WTC11 (cell line): ENCODE results near the gene FBXO28. TPM values are rescaled to one million over a fixed set of nuclear protein-coding genes. Genes with fewer than 3 reads are reported as not detected.

Experiments
- ATAC-seq: fragments of 200-7000 bp; cut with Tn5 transposase; 2 replicates; pipeline ENCODE4 v1.10.0; 2021; ENCODE audit warnings: mild to moderate bottlenecking, moderate library complexity
- CTCF ChIA-PET: fragments of 300-600 bp; sonication (Branson Sonifier 250); formaldehyde crosslinking; loops from one replicate; lab custom pipeline; 2021; ENCODE audit warnings: antibody characterized with exemption; lab: Charles Lee
- POLR2A ChIA-PET: fragments of 350-600 bp; sonication (Branson Sonifier 250); formaldehyde crosslinking; loops from one replicate; lab custom pipeline; 2021; ENCODE audit warnings: antibody characterized with exemption; lab: Charles Lee
- DNase-seq: peaks from one replicate; pipeline ENCODE4 v3.0.0; 2021; ENCODE audit warnings: low spot score
- H3K27ac Mint-ChIP-seq: 2 replicates; pipeline ENCODE4 v1.8.0; 2021; ENCODE audit warnings: mixed read lengths
- H3K27me3 Mint-ChIP-seq: 2 replicates; pipeline ENCODE4 v1.8.0; 2021; ENCODE audit warnings: low read depth, mild to moderate bottlenecking, moderate library complexity, mixed read lengths
- H3K36me3 Mint-ChIP-seq: 2 replicates; pipeline ENCODE4 v1.8.0; 2021; ENCODE audit warnings: mixed read lengths
- H3K4me1 Mint-ChIP-seq: 2 replicates; pipeline ENCODE4 v1.8.0; 2022; ENCODE audit warnings: mixed read lengths
- H3K4me3 Mint-ChIP-seq: 2 replicates; pipeline ENCODE4 v1.8.0; 2021; ENCODE audit warnings: mild to moderate bottlenecking, moderate library complexity, mixed read lengths
- H3K9me3 Mint-ChIP-seq: 2 replicates; pipeline ENCODE4 v1.8.0; 2021; ENCODE audit warnings: mixed read lengths
- CREM ChIP-seq: sonication (generic); formaldehyde crosslinking; IDR thresholded peaks from 2 replicates; pipeline ENCODE4 v1.8.1; 2022; ENCODE audit warnings: mild to moderate bottlenecking, missing genetic modification reagents, moderate library complexity
- ELF4 ChIP-seq: sonication (generic); formaldehyde crosslinking; IDR thresholded peaks from 2 replicates; pipeline ENCODE4 v1.8.1; 2022; ENCODE audit warnings: low read depth, mild to moderate bottlenecking, moderate library complexity, missing genetic modification reagents
- GTF2I ChIP-seq: fragments of 250-450 bp; sonication (Bioruptor Pico); conservative IDR thresholded peaks from 2 replicates; pipeline ENCODE4 v1.4.0; 2021; ENCODE audit warnings: mild to moderate bottlenecking
- IRF2 ChIP-seq: sonication (generic); formaldehyde crosslinking; IDR thresholded peaks from 2 replicates; pipeline ENCODE4 v1.8.0; 2022; ENCODE audit warnings: low read depth, missing genetic modification reagents, borderline replicate concordance
- USF1 ChIP-seq: sonication (generic); formaldehyde crosslinking; IDR thresholded peaks from 2 replicates; pipeline ENCODE4 v1.8.0; 2022; ENCODE audit warnings: mild to moderate bottlenecking, missing genetic modification reagents
- ZBTB21 ChIP-seq: sonication (generic); formaldehyde crosslinking; IDR thresholded peaks from 2 replicates; pipeline ENCODE4 v1.8.1; 2023; ENCODE audit warnings: mild to moderate bottlenecking, missing genetic modification reagents, borderline replicate concordance
- ZNF219 ChIP-seq: sonication (generic); formaldehyde crosslinking; IDR thresholded peaks from 2 replicates; pipeline ENCODE4 v1.8.0; 2023; ENCODE audit warnings: missing genetic modification reagents, mild to moderate bottlenecking, borderline replicate concordance
- ZNF423 ChIP-seq: fragments of 250-450 bp; sonication (Bioruptor Pico); IDR thresholded peaks from 2 replicates; pipeline ENCODE4 v2.1.2; 2022; ENCODE audit warnings: mild to moderate bottlenecking, moderate library complexity
- ZNF512 ChIP-seq: sonication (generic); formaldehyde crosslinking; IDR thresholded peaks from 2 replicates; pipeline ENCODE4 v1.8.1; 2022; ENCODE audit warnings: missing genetic modification reagents, borderline replicate concordance
- ZNF532 ChIP-seq: fragments of 250-450 bp; sonication (Bioruptor Pico); IDR thresholded peaks from 2 replicates; pipeline ENCODE4 v1.9.0; 2021; ENCODE audit warnings: mild to moderate bottlenecking, borderline replicate concordance
- total RNA-seq: library from RNA; stranded (reverse); gene quantifications from 3 replicates; pipeline ENCODE4 v1.2.3, GENCODE V29; 2021
- TF ChIP-seq, protein P1 (sequence below): sonication (generic); formaldehyde crosslinking; IDR thresholded peaks from 2 replicates; pipeline ENCODE4 v1.8.1; 2022; ENCODE audit warnings: low read depth, mild to moderate bottlenecking, moderate library complexity, missing genetic modification reagents, borderline replicate concordance

The FBXO28 gene
- total RNA-seq, 1 experiment from 2014 or later = 36.8 TPM

DNA sequence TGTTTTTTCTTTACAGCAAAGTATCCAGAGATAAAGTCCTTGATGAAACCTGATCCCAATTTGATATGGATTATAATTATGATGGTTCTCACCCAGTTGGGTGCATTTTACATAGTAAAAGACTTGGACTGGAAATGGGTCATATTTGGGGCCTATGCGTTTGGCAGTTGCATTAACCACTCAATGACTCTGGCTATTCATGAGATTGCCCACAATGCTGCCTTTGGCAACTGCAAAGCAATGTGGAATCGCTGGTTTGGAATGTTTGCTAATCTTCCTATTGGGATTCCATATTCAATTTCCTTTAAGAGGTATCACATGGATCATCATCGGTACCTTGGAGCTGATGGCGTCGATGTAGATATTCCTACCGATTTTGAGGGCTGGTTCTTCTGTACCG lies 75.7 kb downstream of the FBXO28 start (continued):
- TF ChIP-seq ZBTB21 (CRISPR knock-in tag) (no peak), ZNF219 (no peak), ELF4 (CRISPR knock-in tag) (no peak), IRF2 (no peak), ZNF512 (CRISPR knock-in tag) (no peak), CREM (CRISPR knock-in tag) (no peak)
- TF ChIP-seq, protein P1, sequence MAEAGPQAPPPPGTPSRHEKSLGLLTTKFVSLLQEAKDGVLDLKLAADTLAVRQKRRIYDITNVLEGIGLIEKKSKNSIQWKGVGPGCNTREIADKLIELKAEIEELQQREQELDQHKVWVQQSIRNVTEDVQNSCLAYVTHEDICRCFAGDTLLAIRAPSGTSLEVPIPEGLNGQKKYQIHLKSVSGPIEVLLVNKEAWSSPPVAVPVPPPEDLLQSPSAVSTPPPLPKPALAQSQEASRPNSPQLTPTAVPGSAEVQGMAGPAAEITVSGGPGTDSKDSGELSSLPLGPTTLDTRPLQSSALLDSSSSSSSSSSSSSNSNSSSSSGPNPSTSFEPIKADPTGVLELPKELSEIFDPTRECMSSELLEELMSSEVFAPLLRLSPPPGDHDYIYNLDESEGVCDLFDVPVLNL = no peak
- TF ChIP-seq, all 79 proteins: peak for 0

DNA sequence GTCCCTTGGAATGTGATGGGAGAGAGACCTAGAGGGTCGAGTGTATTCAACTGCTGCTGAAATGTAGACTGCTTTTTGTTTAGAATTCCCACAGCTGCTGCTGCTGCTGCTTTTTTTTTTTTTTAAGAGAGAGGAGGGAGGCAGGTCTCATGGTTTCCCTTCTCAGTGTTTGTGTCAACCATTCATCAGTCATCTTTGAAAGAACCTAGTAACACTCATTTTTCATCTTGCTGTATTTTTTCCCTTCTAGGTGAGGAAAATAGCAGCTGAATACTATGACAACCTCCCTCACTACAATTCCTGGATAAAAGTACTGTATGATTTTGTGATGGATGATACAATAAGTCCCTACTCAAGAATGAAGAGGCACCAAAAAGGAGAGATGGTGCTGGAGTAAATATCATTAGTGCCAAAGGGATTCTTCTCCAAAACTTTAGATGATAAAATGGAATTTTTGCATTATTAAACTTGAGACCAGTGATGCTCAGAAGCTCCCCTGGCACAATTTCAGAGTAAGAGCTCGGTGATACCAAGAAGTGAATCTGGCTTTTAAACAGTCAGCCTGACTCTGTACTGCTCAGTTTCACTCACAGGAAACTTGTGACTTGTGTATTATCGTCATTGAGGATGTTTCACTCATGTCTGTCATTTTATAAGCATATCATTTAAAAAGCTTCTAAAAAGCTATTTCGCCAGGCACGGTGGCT lies 78.3 kb downstream of the FBXO28 start:
- H3K36me3 Mint-ChIP-seq = peaks cover 33% of the 10 kb centered on the region
- H3K4me1 Mint-ChIP-seq = peaks cover 9% of the 10 kb centered on the region
- H3K4me3 Mint-ChIP-seq = no peak overlapping the region
- ATAC-seq (no peak), DNase-seq (no peak)
- H3K27me3 Mint-ChIP-seq = no peaks in the 10 kb centered on the region
- TF ChIP-seq ZNF532 (CRISPR knock-in tag) (no peak), USF1 (CRISPR knock-in tag) (no peak), ZNF219 (no peak), IRF2 (no peak)
- POLR2A ChIA-PET = interaction anchor here (1.3 kb wide), 1 partner anchor 27 kb away, joined by 6 read pairs; no protein-coding TSS in a partner anchor
- peaks cover 12% of the 10 kb centered on the region for H3K9me3 Mint-ChIP-seq
- CTCF ChIA-PET = no interaction called here
- no peak overlapping the region for H3K27ac Mint-ChIP-seq

DNA sequence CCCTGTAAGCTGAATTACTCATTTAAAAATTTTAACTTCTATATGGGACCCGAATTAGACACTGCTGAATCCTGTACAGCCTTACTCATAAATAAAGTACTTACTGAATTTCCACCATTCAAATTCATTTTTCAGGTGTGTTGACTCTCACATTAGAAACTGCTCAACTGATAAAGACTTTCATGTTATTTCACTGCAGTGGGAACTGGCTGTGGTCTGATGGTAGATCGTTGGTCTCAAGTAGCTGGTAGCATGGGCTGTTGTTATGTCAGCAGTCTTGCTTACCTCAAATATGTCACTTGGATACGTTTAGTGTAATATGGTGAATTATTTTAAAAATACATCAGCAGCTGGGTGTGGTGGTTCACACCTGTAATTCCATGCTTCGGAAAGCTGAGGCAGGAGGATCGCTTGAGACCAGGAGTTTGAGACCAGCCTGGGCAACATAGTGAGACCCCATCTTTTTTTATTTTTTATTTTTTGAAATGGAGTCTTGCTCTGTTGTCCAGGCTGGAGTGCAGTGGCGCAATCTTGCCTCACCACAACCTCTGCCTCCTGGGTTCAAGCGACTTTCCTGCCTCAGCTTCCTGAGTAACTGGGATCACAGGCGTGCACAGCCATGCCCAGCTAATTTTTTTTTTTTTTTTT lies 79.5 kb downstream of the FBXO28 start:
- peaks cover 9% of the 10 kb centered on the region for H3K4me1 Mint-ChIP-seq
- no peaks in the 10 kb centered on the region for H3K27me3 Mint-ChIP-seq
- no peak for DNase-seq
- no peak overlapping the region for H3K4me3 Mint-ChIP-seq
- POLR2A ChIA-PET = interaction anchor here (1.3 kb wide), 1 partner anchor 28 kb away, joined by 6 read pairs; no protein-coding TSS in a partner anchor
- TF ChIP-seq GTF2I (CRISPR knock-in tag) (0 out of 2 replicates have a peak, but pooled peaks have one; percentile 27), ZNF423 (CRISPR knock-in tag) (no peak)
- TF ChIP-seq, all 79 proteins: peak for 1
- no peak overlapping the region for H3K27ac Mint-ChIP-seq
- peaks cover 10% of the 10 kb centered on the region for H3K9me3 Mint-ChIP-seq
- CTCF ChIA-PET = no interaction called here
- peaks cover 31% of the 10 kb centered on the region for H3K36me3 Mint-ChIP-seq
- ATAC-seq = no peak
